Kidney (tissue), 14 donors: ENCODE measurements around the gene RPIA. TPM values are rescaled to one million over a fixed set of nuclear protein-coding genes. Genes with fewer than 3 reads are reported as not detected.

Source experiments
- DNase-seq, 5 donors: peaks; one replicate each; pipeline ENCODE4 v3.0.0-alpha.2; 2013 to 2020
- FAIRE-seq: peaks from 2 replicates; lab custom pipeline; 2012; peaks lifted over from hg19 to GRCh38; lab: Jason Lieb, UNC
- H3K27ac ChIP-seq, 2 donors: one replicate each; pipeline ENCODE4 v1.7.0; 2013; ENCODE audit warnings: low read depth in 2 of 2, low read length in 2 of 2, inconsistent platforms in 1 of 2
- H3K27me3 ChIP-seq: one replicate; pipeline ENCODE4 v1.7.1; 2013; ENCODE audit warnings: low read length, inconsistent platforms; ENCODE audit not compliant: control insufficient read depth, insufficient read depth
- H3K36me3 ChIP-seq, 3 donors: one replicate each; pipeline versions ENCODE4 v1.7.0 to v1.7.1; 2013; ENCODE audit warnings: low read length in 3 of 3, control low read depth in 1 of 3, inconsistent platforms in 1 of 3; ENCODE audit not compliant: insufficient read depth in 3 of 3, control insufficient read depth in 2 of 3
- H3K4me1 ChIP-seq, 3 donors: one replicate each; pipeline versions ENCODE4 v1.7.0 to v1.7.1; 2013; ENCODE audit warnings: low read length in 3 of 3, inconsistent platforms in 1 of 3, low read depth in 1 of 3; ENCODE audit not compliant: control insufficient read depth in 2 of 3, insufficient read depth in 2 of 3
- H3K4me3 ChIP-seq, 3 donors: one replicate each; pipeline versions ENCODE4 v1.7.0 to v1.8.1; 2013; ENCODE audit warnings: low read length in 3 of 3, control low read depth in 1 of 3, inconsistent platforms in 1 of 3
- H3K9ac ChIP-seq, 3 donors: one replicate each; pipeline versions ENCODE4 v1.7.0 to v1.7.1; 2013; ENCODE audit warnings: low read length in 3 of 3, control low read depth in 1 of 3, inconsistent platforms in 1 of 3
- H3K9me3 ChIP-seq, 3 donors: one replicate each; pipeline versions ENCODE4 v1.7.0 to v1.7.1; 2013; ENCODE audit warnings: low read length in 3 of 3, control low read depth in 1 of 3, inconsistent platforms in 1 of 3; ENCODE audit not compliant: control insufficient read depth in 2 of 3, insufficient read depth in 1 of 3
- intact Hi-C: fragments of 100-400 bp; cut with DNase I; formaldehyde crosslinking; loops from one replicate; pipeline ENCODE4 v1.11.1; 2022
- polyA plus RNA-seq: library from polyadenylated mRNA; stranded (reverse); fragments of 350-450 nt; fragmentation: Illumina TruSeq; extraction: RNeasy Lipid Tissue Mini Kit (QIAGEN cat#74804); gene quantifications from one replicate; pipeline ENCODE4 v1.2.3, GENCODE V29; 2014; ENCODE audit warnings: low read depth, low replicate concordance; ENCODE audit not compliant: insufficient read depth
- total RNA-seq: library from RNA; stranded (reverse); fragmentation: NEBNext Ultra II Directional; extraction: Animal tissue kit (Norgen Biotek cat#: 25700); gene quantifications from one replicate; pipeline ENCODE4 v1.2.1, GENCODE V29; 2021
- TF ChIP-seq, protein P1 (sequence below): IDR thresholded peaks from 3 replicates; pipeline ENCODE4 v1.5.1; 2012; ENCODE audit warnings: mild to moderate bottlenecking, moderate library complexity, borderline replicate concordance; ENCODE audit not compliant: insufficient read depth; ENCODE audit errors: extremely low read depth
- donor health status: control.
- donor health status: control.
- donor health status: control.
- donor health status: control.
- donor health status: control.
- donor health status: DM: yes; HTN: yes; CAD: no.
- donor health status: Normal renal cell carcinoma (clear cell type).

The RPIA gene
- total and polyA plus RNA-seq, 2 donors from 2014 or later, result 11.4 to 15.7 TPM

DNA sequence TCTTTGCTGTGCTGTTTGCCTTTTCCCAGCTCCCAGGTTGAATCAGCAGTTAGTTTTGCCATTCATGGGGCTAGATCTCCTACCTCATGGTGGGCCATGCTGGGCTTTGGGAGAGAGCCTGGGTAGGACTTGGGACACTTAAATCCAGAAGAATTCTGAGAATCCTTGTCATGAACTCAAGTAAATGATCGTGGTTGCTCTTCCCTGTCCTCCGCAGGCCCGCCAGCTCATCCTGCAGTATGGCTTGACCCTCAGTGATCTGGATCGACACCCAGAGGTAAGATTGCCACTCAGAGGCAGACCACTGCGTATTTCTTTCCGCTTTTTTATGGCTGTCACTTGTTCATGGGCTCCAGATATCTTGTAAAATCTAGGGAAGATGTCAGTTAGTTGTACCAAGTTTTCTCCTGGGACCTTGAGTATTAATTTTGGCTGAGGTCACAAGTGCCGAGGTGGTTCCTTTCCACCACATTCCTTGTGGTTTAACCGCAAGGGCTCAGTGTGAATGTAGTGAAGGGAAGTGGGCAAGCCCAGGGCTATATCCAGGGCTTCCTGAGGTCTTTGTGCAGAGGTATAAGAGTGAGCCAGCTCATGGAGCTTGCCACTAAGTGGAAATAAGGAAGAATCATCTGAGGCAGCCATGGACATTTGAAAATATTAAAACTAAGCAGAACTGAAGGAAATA, 37.7 kb downstream of the RPIA start:
- TF ChIP-seq, protein P1, sequence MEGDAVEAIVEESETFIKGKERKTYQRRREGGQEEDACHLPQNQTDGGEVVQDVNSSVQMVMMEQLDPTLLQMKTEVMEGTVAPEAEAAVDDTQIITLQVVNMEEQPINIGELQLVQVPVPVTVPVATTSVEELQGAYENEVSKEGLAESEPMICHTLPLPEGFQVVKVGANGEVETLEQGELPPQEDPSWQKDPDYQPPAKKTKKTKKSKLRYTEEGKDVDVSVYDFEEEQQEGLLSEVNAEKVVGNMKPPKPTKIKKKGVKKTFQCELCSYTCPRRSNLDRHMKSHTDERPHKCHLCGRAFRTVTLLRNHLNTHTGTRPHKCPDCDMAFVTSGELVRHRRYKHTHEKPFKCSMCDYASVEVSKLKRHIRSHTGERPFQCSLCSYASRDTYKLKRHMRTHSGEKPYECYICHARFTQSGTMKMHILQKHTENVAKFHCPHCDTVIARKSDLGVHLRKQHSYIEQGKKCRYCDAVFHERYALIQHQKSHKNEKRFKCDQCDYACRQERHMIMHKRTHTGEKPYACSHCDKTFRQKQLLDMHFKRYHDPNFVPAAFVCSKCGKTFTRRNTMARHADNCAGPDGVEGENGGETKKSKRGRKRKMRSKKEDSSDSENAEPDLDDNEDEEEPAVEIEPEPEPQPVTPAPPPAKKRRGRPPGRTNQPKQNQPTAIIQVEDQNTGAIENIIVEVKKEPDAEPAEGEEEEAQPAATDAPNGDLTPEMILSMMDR, result no peak
- Histone ChIP-seq H3K4me3 (no peak overlapping the region), H3K27me3 (no peaks in the 10 kb centered on the region), H3K36me3 (no peaks in the 10 kb centered on the region), H3K9ac (no peak overlapping the region), H3K4me1 (peaks cover 0 to 14% (median 9%) of the 10 kb centered on the region in 3 donors), H3K27ac (no peak overlapping the region), H3K9me3 (no peaks in the 10 kb centered on the region)
- FAIRE-seq (no peak), DNase-seq (no peak)
- intact Hi-C loops, result no loop called here

DNA sequence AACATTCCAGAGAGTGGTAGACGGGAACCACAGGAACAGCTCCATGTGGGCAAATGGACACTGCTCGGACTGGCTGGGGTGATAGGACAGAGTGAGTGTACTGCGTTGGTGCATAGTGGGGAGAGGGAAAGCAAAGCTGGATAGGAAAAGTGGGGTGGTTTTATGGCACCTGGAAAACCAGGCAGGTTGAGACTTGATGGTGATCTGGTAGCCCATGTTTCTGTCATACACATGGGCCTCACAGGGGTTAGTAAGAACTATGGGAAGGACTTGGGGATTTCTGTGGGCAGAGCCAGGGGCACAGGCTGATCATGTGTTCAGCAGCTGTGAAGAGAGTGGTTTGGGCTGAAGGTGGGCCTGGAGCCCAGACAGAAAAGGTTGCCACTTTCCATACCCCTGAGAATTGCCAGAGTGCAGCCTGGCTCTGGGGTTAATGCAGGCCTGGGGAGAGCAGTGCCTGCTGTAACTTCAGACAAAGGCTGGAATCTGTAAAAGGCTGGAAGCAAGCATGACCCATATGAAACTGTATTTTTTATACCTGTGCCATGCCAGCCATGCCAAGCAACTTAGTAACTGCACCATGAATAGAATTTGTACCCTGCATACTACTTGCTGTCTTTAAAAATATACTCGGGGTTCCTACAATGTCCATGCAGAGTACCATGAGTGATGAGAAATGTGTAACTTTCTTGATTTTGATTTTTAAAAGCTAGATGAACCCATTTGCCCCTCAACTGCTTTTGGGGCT, 41.9 kb downstream of the RPIA start:
- H3K27ac ChIP-seq, result no peak overlapping the region
- H3K27me3 ChIP-seq, result no peaks in the 10 kb centered on the region
- no peak overlapping the region for H3K4me3 ChIP-seq
- H3K36me3 ChIP-seq, result peaks cover 4 to 13% (median 10%) of the 10 kb centered on the region in 3 donors
- DNase-seq (no peak), FAIRE-seq (no peak)
- H3K9me3 ChIP-seq, result no peaks in the 10 kb centered on the region
- intact Hi-C loops, result no loop called here
- no peaks in the 10 kb centered on the region for H3K4me1 ChIP-seq
- TF ChIP-seq, protein P1, result no peak
- H3K9ac ChIP-seq, result no peak overlapping the region

DNA sequence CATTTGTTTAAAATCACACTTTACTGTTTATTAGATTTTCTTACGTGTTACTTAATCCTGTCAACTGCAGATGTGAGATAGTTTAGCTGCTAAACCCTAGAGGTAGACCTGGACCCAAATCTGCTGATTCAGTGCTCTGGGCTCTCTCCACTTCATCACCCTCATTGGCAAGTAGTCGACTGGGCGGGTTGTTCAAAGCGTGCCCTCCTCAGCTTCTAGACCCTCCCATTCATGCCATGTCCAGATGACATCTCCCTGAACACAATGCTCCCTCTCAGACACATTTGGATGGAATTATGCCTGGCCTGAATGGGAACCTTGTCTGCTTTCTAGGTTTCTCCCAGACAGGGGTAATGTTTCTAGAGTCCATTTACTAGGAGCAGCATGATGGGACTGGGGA, 43.7 kb downstream of the RPIA start:
- Histone ChIP-seq H3K9me3 (no peaks in the 10 kb centered on the region), H3K4me1 (no peaks in the 10 kb centered on the region), H3K27me3 (no peaks in the 10 kb centered on the region), H3K27ac (no peak overlapping the region), H3K4me3 (no peak overlapping the region), H3K36me3 (peaks cover 4 to 13% (median 13%) of the 10 kb centered on the region in 3 donors), H3K9ac (no peak overlapping the region)
- TF ChIP-seq, protein P1, result no peak
- intact Hi-C loops, result no loop called here
- no peak for DNase-seq
- FAIRE-seq, result no peak
